ENCODE measurements around the gene LRCH4. TPM values are rescaled to one million over a fixed set of nuclear protein-coding genes. Genes with fewer than 3 reads are reported as not detected.
"Not testable (repeated sequence)": the region's sequence is repeated elsewhere in the genome, so short reads cannot be mapped to it uniquely, and the experiment has no call there.

Gene LRCH4
- total RNA-seq, 4 donors from 2014 or later, result 36.2 to 53.2 (median 44.0) TPM

GRCh38 chr7:100540073-100540723 lies 45.7 kb downstream of the LRCH4 start:
- Histone ChIP-seq H3K36me3 (no peaks in the 10 kb centered on the region), H3K4me3 (peak overlapping the region; percentile 90 to 98 (median 95)), H3K4me1 (peaks cover 28 to 65% (median 63%) of the 10 kb centered on the region in 4 donors), H3K27ac (replicated peaks in 1 of 4) (peak overlapping the region in 1 of 4 donors; percentile 92), H3K27me3 (no peaks in the 10 kb centered on the region), H3K9me3 (no peaks in the 10 kb centered on the region)
- DNase-seq (ENCODE audit: extremely low spot score), result no peak
- WGBS, result 49% methylated on average over 6 of the region's 6 CpGs
- intact Hi-C loops (cut with DNase I), result no loop called here
- TF ChIP-seq EP300 (IDR thresholded peaks at IDR 0.05) (no peak), CTCF (IDR thresholded peaks at IDR 0.05) (no peak), POLR2AphosphoS5 (IDR thresholded peaks at IDR 0.05) (no peak), POLR2A (IDR thresholded peaks at IDR 0.05; ENCODE audit: low read depth) (no peak)

DNA sequence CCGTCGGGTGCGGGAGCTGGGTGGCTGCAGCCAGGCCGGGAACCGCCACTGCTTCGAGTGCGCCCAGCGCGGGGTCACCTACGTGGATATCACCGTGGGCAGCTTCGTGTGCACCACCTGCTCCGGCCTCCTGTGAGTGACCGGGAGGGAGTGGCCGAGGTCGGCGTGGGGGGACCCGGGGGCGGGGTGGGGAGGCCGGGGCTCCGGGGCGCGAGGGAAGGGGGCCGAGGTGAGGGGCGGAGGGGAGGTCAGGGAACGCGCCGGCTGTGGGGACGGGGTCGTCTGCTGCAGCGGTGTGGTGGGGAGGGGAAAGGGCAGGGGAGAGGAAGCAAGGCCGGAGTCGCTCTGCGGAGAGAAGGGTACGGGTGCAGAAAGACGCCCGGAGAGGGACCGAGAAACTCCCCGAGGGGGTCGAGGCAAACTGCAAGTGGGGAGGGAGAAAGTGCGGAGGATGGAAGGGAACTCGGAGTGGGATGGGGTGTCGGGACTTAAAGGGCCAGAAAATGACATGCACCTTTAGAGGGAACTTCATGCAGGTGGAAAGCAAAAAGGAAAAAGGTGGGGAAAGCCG lies 46.4 kb downstream of the LRCH4 start:
- intact Hi-C loops (cut with DNase I), result no loop called here
- no peak for DNase-seq (ENCODE audit: extremely low spot score)
- Histone ChIP-seq H3K9me3 (no peaks in the 10 kb centered on the region), H3K4me3 (peak overlapping the region; percentile 90 to 98 (median 95)), H3K4me1 (peaks cover 21 to 58% (median 56%) of the 10 kb centered on the region in 4 donors), H3K36me3 (no peaks in the 10 kb centered on the region), H3K27ac (replicated peaks in 1 of 4) (peak overlapping the region; percentile 82 to 92 (median 89)), H3K27me3 (no peaks in the 10 kb centered on the region)
- WGBS, result 2% methylated on average over 27 of the region's 44 CpGs
- TF ChIP-seq CTCF (IDR thresholded peaks at IDR 0.05), result no peak
- no peak for TF ChIP-seq EP300 (IDR thresholded peaks at IDR 0.05)
- no peak for TF ChIP-seq POLR2A (IDR thresholded peaks at IDR 0.05; ENCODE audit: low read depth)
- no peak for TF ChIP-seq POLR2AphosphoS5 (IDR thresholded peaks at IDR 0.05)

- peak within 1 kb of the TSS; percentile 82 to 92 (median 89) for H3K27ac ChIP-seq (replicated peaks in 1 of 4)
- DNase-seq (ENCODE audit: extremely low spot score), result peak; percentile 100
- intact Hi-C loops (cut with DNase I), result no loop called here
- no peaks in the 10 kb centered on the region for H3K27me3 ChIP-seq
- H3K4me1 ChIP-seq, result peaks cover 16 to 52% (median 49%) of the 10 kb centered on the region in 4 donors
- H3K9me3 ChIP-seq, result no peaks in the 10 kb centered on the region
- WGBS, result under 1% methylated on average over 37 of the region's 60 CpGs
- H3K4me3 ChIP-seq, result peak within 1 kb of the TSS; percentile 90 to 98 (median 95)
- H3K36me3 ChIP-seq, result no peaks in the 10 kb centered on the region
- TF ChIP-seq CTCF (IDR thresholded peaks at IDR 0.05) (peak in 1 of 3 experiments; percentile 34), POLR2A (IDR thresholded peaks at IDR 0.05; ENCODE audit: low read depth) (peak; percentile 42), EP300 (IDR thresholded peaks at IDR 0.05) (peak; percentile 18), POLR2AphosphoS5 (IDR thresholded peaks at IDR 0.05) (peak; percentile 92 to 98)
These were observed 47.1 kb downstream of the LRCH4 start, which contains the start of gene AGFG2 for GRCh38 chr7:100538654-100539435. Gene AGFG2, plus strand, starts transcription at chr7:100539203. Its CDS starts 144 bp downstream, at chr7:100539347.

- DNase-seq (ENCODE audit: extremely low spot score), result no peak
- Histone ChIP-seq H3K4me3 (peak overlapping the region; percentile 22 to 95 (median 43)), H3K27me3 (no peaks in the 10 kb centered on the region), H3K4me1 (peaks cover 16 to 46% (median 44%) of the 10 kb centered on the region in 4 donors), H3K36me3 (no peaks in the 10 kb centered on the region), H3K27ac (replicated peaks in 1 of 4) (peak overlapping the region; percentile 61 to 86 (median 78)), H3K9me3 (no peaks in the 10 kb centered on the region)
- intact Hi-C loops (cut with DNase I), result no loop called here
- TF ChIP-seq POLR2A (IDR thresholded peaks at IDR 0.05; ENCODE audit: low read depth), result no peak
- TF ChIP-seq CTCF (IDR thresholded peaks at IDR 0.05), result no peak
- TF ChIP-seq EP300 (IDR thresholded peaks at IDR 0.05), result no peak
- TF ChIP-seq POLR2AphosphoS5 (IDR thresholded peaks at IDR 0.05), result no peak
- 10% methylated on average over 8 of the region's 8 CpGs for WGBS
These were observed 47.6 kb downstream of the LRCH4 start for GRCh38 chr7:100538348-100538653.

- H3K27ac ChIP-seq (replicated peaks in 1 of 4); H3K27me3 ChIP-seq; DNase-seq (ENCODE audit: extremely low spot score); H3K9me3 ChIP-seq; H3K36me3 ChIP-seq; intact Hi-C loops (cut with DNase I); H3K4me3 ChIP-seq: not testable (repeated sequence)
- WGBS, result 86% methylated on average over 2 of the region's 2 CpGs
- H3K4me1 ChIP-seq, result peaks cover 16 to 30% (median 28%) of the 10 kb centered on the region in 4 donors
These were observed 49.2 kb downstream of the LRCH4 start for GRCh38 chr7:100536695-100537094.

GRCh38 chr7:100535982-100536381 lies 49.9 kb downstream of the LRCH4 start:
- H3K9me3 ChIP-seq; H3K36me3 ChIP-seq; intact Hi-C loops (cut with DNase I); H3K27ac ChIP-seq (replicated peaks in 1 of 4); H3K27me3 ChIP-seq; DNase-seq (ENCODE audit: extremely low spot score); H3K4me3 ChIP-seq: not testable (repeated sequence)
- WGBS, result 89% methylated on average over 9 of the region's 9 CpGs
- H3K4me1 ChIP-seq, result peaks cover 16 to 23% (median 22%) of the 10 kb centered on the region in 4 donors

All from esophagus muscularis mucosa (tissue), 4 donors.